Measurements from ENCODE around the gene IL6. TPM values are rescaled to one million over a fixed set of nuclear protein-coding genes. Genes with fewer than 3 reads are reported as not detected.

The IL6 gene
- total and polyA plus RNA-seq, 8 donors, result 0.22 to 3.1 (median 0.54) TPM

DNA sequence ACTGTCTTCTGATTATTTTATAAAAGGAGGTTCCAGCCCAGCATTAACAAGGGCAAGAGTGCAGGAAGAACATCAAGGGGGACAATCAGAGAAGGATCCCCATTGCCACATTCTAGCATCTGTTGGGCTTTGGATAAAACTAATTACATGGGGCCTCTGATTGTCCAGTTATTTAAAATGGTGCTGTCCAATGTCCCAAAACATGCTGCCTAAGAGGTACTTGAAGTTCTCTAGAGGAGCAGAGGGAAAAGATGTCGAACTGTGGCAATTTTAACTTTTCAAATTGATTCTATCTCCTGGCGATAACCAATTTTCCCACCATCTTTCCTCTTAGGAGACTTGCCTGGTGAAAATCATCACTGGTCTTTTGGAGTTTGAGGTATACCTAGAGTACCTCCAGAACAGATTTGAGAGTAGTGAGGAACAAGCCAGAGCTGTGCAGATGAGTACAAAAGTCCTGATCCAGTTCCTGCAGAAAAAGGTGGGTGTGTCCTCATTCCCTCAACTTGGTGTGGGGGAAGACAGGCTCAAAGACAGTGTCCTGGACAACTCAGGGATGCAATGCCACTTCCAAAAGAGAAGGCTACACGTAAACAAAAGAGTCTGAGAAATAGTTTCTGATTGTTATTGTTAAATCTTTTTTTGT lies 2.3 kb downstream of the IL6 start:
- WGBS, 2 donors, result 90 to 93% methylated on average over 3 of the region's 3 CpGs
- no peaks in the 10 kb centered on the region for H3K27me3 ChIP-seq
- no peak for DNase-seq
- no peaks in the 10 kb centered on the region for H3K4me1 ChIP-seq
- ATAC-seq, result no peak
- intact Hi-C loops (cut with DNase I), result loop anchor here in 1 of 3 donors (5.0 to 10.0 kb wide), 2 partner anchors 172 to 325 kb away; no protein-coding TSS in a partner anchor
- no peak overlapping the region for H3K27ac ChIP-seq
- no peak for FAIRE-seq
- no peak overlapping the region for H3K4me3 ChIP-seq
- H3K9me3 ChIP-seq, result no peaks in the 10 kb centered on the region
- TF ChIP-seq CTCF (IDR thresholded peaks at IDR 0.05), result no peak
- no peaks in the 10 kb centered on the region for H3K36me3 ChIP-seq

DNA sequence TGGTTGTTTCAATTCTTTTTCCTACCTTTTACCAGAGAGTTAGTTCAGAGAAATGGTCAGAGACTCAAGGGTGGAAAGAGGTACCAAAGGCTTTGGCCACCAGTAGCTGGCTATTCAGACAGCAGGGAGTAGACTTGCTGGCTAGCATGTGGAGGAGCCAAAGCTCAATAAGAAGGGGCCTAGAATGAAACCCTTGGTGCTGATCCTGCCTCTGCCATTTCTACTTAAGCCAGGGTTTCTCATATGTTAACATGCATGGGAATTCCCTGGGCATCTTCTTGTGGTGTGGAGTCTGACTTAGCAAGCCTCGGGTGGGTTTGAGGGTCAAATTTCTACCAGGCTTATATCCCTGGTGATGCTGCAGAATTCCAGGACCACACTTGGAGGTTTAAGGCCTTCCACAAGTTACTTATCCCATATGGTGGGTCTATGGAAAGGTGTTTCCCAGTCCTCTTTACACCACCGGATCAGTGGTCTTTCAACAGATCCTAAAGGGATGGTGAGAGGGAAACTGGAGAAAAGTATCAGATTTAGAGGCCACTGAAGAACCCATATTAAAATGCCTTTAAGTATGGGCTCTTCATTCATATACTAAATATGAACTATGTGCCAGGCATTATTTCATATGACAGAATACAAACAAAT lies 3.2 kb downstream of the IL6 start:
- WGBS, 2 donors, result 41 to 83% methylated on average over 2 of the region's 2 CpGs
- ATAC-seq, result no peak
- no peaks in the 10 kb centered on the region for H3K27me3 ChIP-seq
- H3K4me1 ChIP-seq, result no peaks in the 10 kb centered on the region
- H3K36me3 ChIP-seq, result no peaks in the 10 kb centered on the region
- DNase-seq, result no peak
- TF ChIP-seq CTCF (IDR thresholded peaks at IDR 0.05), result no peak
- no peak for FAIRE-seq
- intact Hi-C loops (cut with DNase I), result loop anchor here in 1 of 3 donors (10.0 kb wide), 1 partner anchor 175 kb away; no protein-coding TSS in a partner anchor
- H3K4me3 ChIP-seq, result no peak overlapping the region
- H3K27ac ChIP-seq, result no peak overlapping the region
- no peaks in the 10 kb centered on the region for H3K9me3 ChIP-seq

DNA sequence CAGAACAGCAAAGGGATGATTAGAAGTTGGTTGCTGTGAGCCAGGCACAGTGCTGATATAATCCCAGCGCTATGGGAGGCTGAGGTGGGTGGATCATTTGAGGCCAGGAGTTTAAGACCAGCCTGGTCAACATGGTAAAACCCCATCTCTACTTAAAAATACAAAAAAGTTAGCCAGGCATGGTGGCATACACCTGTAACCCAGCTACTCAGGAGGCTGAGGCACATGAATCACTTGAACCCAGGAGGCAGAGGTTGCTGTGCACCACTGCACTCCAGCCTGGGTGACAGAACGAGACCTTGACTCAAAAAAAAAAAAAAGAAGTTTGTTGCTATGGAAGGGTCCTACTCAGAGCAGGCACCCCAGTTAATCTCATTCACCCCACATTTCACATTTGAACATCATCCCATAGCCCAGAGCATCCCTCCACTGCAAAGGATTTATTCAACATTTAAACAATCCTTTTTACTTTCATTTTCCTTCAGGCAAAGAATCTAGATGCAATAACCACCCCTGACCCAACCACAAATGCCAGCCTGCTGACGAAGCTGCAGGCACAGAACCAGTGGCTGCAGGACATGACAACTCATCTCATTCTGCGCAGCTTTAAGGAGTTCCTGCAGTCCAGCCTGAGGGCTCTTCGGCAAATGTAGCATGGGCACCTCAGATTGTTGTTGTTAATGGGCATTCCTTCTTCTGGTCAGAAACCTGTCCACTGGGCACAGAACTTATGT lies 4.1 kb downstream of the IL6 start:
- H3K36me3 ChIP-seq, result no peaks in the 10 kb centered on the region
- no peaks in the 10 kb centered on the region for H3K4me1 ChIP-seq
- FAIRE-seq (no peak), DNase-seq (no peak), ATAC-seq (no peak)
- H3K9me3 ChIP-seq, result no peaks in the 10 kb centered on the region
- H3K27me3 ChIP-seq, result no peaks in the 10 kb centered on the region
- WGBS, 2 donors, result 80 to 87% methylated on average over 5 of the region's 5 CpGs
- H3K4me3 ChIP-seq, result no peak overlapping the region
- TF ChIP-seq CTCF (IDR thresholded peaks at IDR 0.05), result no peak
- intact Hi-C loops (cut with DNase I), result loop anchor here in 1 of 3 donors (10.0 kb wide), 1 partner anchor 176 kb away; no protein-coding TSS in a partner anchor
- H3K27ac ChIP-seq, result no peak overlapping the region

- FAIRE-seq, result no peak
- intact Hi-C loops (cut with DNase I), result loop anchor here in 1 of 3 donors (10.0 kb wide), 1 partner anchor 177 kb away; no protein-coding TSS in a partner anchor
These were observed 4.8 kb downstream of the IL6 start for GRCh38 chr7:22731766-22732165.

More at GRCh38 chr7:22731766-22732165, 4.8 kb downstream of the IL6 start:
- TF ChIP-seq CTCF (IDR thresholded peaks at IDR 0.05), result no peak
- no peak overlapping the region for H3K27ac ChIP-seq
- 67 to 74% methylated on average over 2 of the region's 2 CpGs for WGBS, 2 donors
- H3K27me3 ChIP-seq, result no peaks in the 10 kb centered on the region
- H3K9me3 ChIP-seq, result no peaks in the 10 kb centered on the region
- no peak for DNase-seq
- H3K36me3 ChIP-seq, result no peaks in the 10 kb centered on the region
- no peaks in the 10 kb centered on the region for H3K4me1 ChIP-seq
- no peak overlapping the region for H3K4me3 ChIP-seq
- no peak for ATAC-seq
